RCC 7860 (cell line): ENCODE data around the gene KDM7A.
"Not testable (repeated sequence)": the region's sequence is repeated elsewhere in the genome, so short reads cannot be mapped to it uniquely, and the experiment has no call there.

Source experiments
- DNase-seq: peaks from one replicate; pipeline ENCODE4 v3.0.0-alpha.2; 2015; ENCODE audit warnings: low spot score
- FAIRE-seq: peaks from 2 replicates; lab custom pipeline; 2012; peaks lifted over from hg19 to GRCh38; lab: Jason Lieb, UNC

The KDM7A gene

GRCh38 chr7:140176811-140177702 is at the start of gene KDM7A:
Gene KDM7A (minus strand): TSS chr7:140176983. CDS start chr7:140176937, 46 bp downstream.
- peak; percentile 82 for DNase-seq
- FAIRE-seq: no peak

- no peak for FAIRE-seq
- DNase-seq: no peak
Measured at GRCh38 chr7:140225562-140226249, 48.9 kb upstream of the KDM7A start.

- DNase-seq (no peak), FAIRE-seq (no peak)
Measured at GRCh38 chr7:140223515-140224221, 46.9 kb upstream of the KDM7A start.

GRCh38 chr7:140222814-140223213 is 46.0 kb upstream of the KDM7A start:
- DNase-seq (no peak), FAIRE-seq (no peak)

GRCh38 chr7:140219672-140220524 is 43.1 kb upstream of the KDM7A start:
- no peak for FAIRE-seq
- no peak for DNase-seq

GRCh38 chr7:140218656-140219055 is 41.9 kb upstream of the KDM7A start:
- DNase-seq (no peak), FAIRE-seq (no peak)

GRCh38 chr7:140217750-140218501 is 41.1 kb upstream of the KDM7A start:
- FAIRE-seq (no peak), DNase-seq (no peak)

- no peak for FAIRE-seq
- DNase-seq: no peak
Measured at GRCh38 chr7:140215281-140215680, 38.5 kb upstream of the KDM7A start.

GRCh38 chr7:140214075-140214684 is 37.4 kb upstream of the KDM7A start:
- DNase-seq: no peak
- FAIRE-seq: no peak

GRCh38 chr7:140213684-140214074 is 36.9 kb upstream of the KDM7A start:
- FAIRE-seq: no peak
- no peak for DNase-seq

- FAIRE-seq (no peak), DNase-seq (peak; percentile 19)
Measured at GRCh38 chr7:140212100-140212881, 35.5 kb upstream of the KDM7A start.

GRCh38 chr7:140211698-140212097 is 34.9 kb upstream of the KDM7A start:
- no peak for DNase-seq
- no peak for FAIRE-seq

- FAIRE-seq: no peak
Measured at GRCh38 chr7:140209866-140210609, 33.3 kb upstream of the KDM7A start.

GRCh38 chr7:140206616-140207389 is 30.0 kb upstream of the KDM7A start:
- FAIRE-seq (no peak), DNase-seq (no peak)

More at GRCh38 chr7:140209866-140210609, 33.3 kb upstream of the KDM7A start:
- no peak for DNase-seq

GRCh38 chr7:140205600-140205999 is 28.8 kb upstream of the KDM7A start:
- FAIRE-seq (no peak), DNase-seq (no peak)

GRCh38 chr7:140203556-140203955 is 26.8 kb upstream of the KDM7A start:
- no peak for FAIRE-seq
- no peak for DNase-seq

GRCh38 chr7:140202942-140203341 is 26.2 kb upstream of the KDM7A start:
- not testable (repeated sequence) for DNase-seq

More at GRCh38 chr7:140202942-140203341, 26.2 kb upstream of the KDM7A start:
- FAIRE-seq: not testable (repeated sequence)
